Measurements from ENCODE around the gene PLK2. TPM values are rescaled to one million over a fixed set of nuclear protein-coding genes. Genes with fewer than 3 reads are reported as not detected.

PLK2 gene
- total and polyA plus RNA-seq, 10 donors, result 23.2 to 519 (median 296) TPM

- Histone ChIP-seq H3K9me3 (no peaks in the 10 kb centered on the region), H3K4me1 (no peaks in the 10 kb centered on the region), H3K4me3 (peak overlapping the region in 3 of 8 donors; percentile 4 to 78 (median 75)), H3K27ac (peak overlapping the region in 4 of 8 donors; percentile 22 to 97 (median 26)), H3K36me3 (peaks cover 0 to 52% (median 15%) of the 10 kb centered on the region in 6 donors), H3K27me3 (replicated peaks in 1 of 7) (no peaks in the 10 kb centered on the region)
- TF ChIP-seq CTCF (IDR thresholded peaks at IDR 0.05 in 8 of 11, conservative IDR thresholded peaks at IDR 0.05 in 3 of 11) (no peak), POLR2AphosphoS5 (IDR thresholded peaks at IDR 0.05) (peak in 2 of 3 donors; percentile 11 to 59), POLR2A (IDR thresholded peaks at IDR 0.05) (no peak)
- DNase-seq, result no peak
- intact Hi-C loops (cut with DNase I; ENCODE audit: low total_unique reads), result no loop called here
- WGBS, 5 donors, result 72 to 90% (median 80%) methylated on average over 3 of the region's 3 CpGs
Observed at GRCh38 chr5:58452566-58453258, 7.2 kb downstream of the PLK2 start.

- 79 to 88% (median 84%) methylated on average over 8 of the region's 8 CpGs for WGBS, 5 donors
Observed at GRCh38 chr5:58451732-58452565, 7.9 kb downstream of the PLK2 start.

GRCh38 chr5:58450811-58451629 lies 8.9 kb downstream of the PLK2 start:
- Histone ChIP-seq H3K4me3 (no peak overlapping the region), H3K27ac (peak overlapping the region in 4 of 8 donors; percentile 27 to 45 (median 32)), H3K4me1 (no peaks in the 10 kb centered on the region), H3K27me3 (replicated peaks in 1 of 7) (no peaks in the 10 kb centered on the region), H3K36me3 (peaks cover 0 to 35% (median 10%) of the 10 kb centered on the region in 6 donors), H3K9me3 (peaks cover 0 to 7% (median 0%) of the 10 kb centered on the region in 8 donors)
- intact Hi-C loops (cut with DNase I; ENCODE audit: low total_unique reads), result no loop called here
- TF ChIP-seq POLR2AphosphoS5 (IDR thresholded peaks at IDR 0.05), result peak in 1 of 3 donors; percentile 54
- no peak for TF ChIP-seq POLR2A (IDR thresholded peaks at IDR 0.05)
- DNase-seq, result no peak
- 53 to 71% (median 64%) methylated on average over 10 of the region's 10 CpGs for WGBS, 5 donors

More at GRCh38 chr5:58451732-58452565, 7.9 kb downstream of the PLK2 start:
- H3K4me1 ChIP-seq, result no peaks in the 10 kb centered on the region
- intact Hi-C loops (cut with DNase I; ENCODE audit: low total_unique reads), result no loop called here
- peak in 1 of 3 donors; percentile 3 for TF ChIP-seq POLR2AphosphoS5 (IDR thresholded peaks at IDR 0.05)
- no peak for TF ChIP-seq POLR2A (IDR thresholded peaks at IDR 0.05)
- H3K9me3 ChIP-seq, result no peaks in the 10 kb centered on the region
- H3K36me3 ChIP-seq, result peaks cover 0 to 44% (median 13%) of the 10 kb centered on the region in 6 donors
- no peak for DNase-seq
- H3K27me3 ChIP-seq (replicated peaks in 1 of 7), result no peaks in the 10 kb centered on the region
- peak overlapping the region in 1 of 8 donors; percentile 78 for H3K4me3 ChIP-seq
- H3K27ac ChIP-seq, result peak overlapping the region in 2 of 8 donors; percentile 29 to 97

GRCh38 chr5:58450018-58450417 lies 9.9 kb downstream of the PLK2 start:
- no peak for DNase-seq
- no peak for TF ChIP-seq POLR2A (IDR thresholded peaks at IDR 0.05)
- TF ChIP-seq POLR2AphosphoS5 (IDR thresholded peaks at IDR 0.05), result no peak
- no peak for TF ChIP-seq CTCF (IDR thresholded peaks at IDR 0.05 in 8 of 11, conservative IDR thresholded peaks at IDR 0.05 in 3 of 11)
- Histone ChIP-seq H3K36me3 (peaks cover 0 to 25% (median 5%) of the 10 kb centered on the region in 6 donors), H3K4me3 (no peak overlapping the region), H3K9me3 (peaks cover 0 to 9% (median 0%) of the 10 kb centered on the region in 8 donors), H3K27ac (peak overlapping the region in 2 of 8 donors; percentile 29 to 45), H3K4me1 (no peaks in the 10 kb centered on the region), H3K27me3 (replicated peaks in 1 of 7) (no peaks in the 10 kb centered on the region)
- intact Hi-C loops (cut with DNase I; ENCODE audit: low total_unique reads), result no loop called here
- WGBS, 5 donors, result 80 to 92% (median 82%) methylated on average over 3 of the region's 3 CpGs

Measured in spleen (tissue), 11 donors.